AG10803 (cell line): ENCODE data around the gene DENND5B.

Experiments
- DNase-seq: peaks from one replicate; pipeline ENCODE4 v3.0.0; 2010; ENCODE audit warnings: low read depth
- H3K4me3 ChIP-seq: 2 replicates; pipeline ENCODE4 v1.5.1; 2011; ENCODE audit warnings: mild to moderate bottlenecking, low read length, control low read depth
- TF ChIP-seq, protein P1 (sequence below): conservative IDR thresholded peaks from 2 replicates; pipeline ENCODE4 v1.5.1; 2011; ENCODE audit warnings: mild to moderate bottlenecking, low read length, control low read depth, inconsistent platforms

The DENND5B gene

DNA sequence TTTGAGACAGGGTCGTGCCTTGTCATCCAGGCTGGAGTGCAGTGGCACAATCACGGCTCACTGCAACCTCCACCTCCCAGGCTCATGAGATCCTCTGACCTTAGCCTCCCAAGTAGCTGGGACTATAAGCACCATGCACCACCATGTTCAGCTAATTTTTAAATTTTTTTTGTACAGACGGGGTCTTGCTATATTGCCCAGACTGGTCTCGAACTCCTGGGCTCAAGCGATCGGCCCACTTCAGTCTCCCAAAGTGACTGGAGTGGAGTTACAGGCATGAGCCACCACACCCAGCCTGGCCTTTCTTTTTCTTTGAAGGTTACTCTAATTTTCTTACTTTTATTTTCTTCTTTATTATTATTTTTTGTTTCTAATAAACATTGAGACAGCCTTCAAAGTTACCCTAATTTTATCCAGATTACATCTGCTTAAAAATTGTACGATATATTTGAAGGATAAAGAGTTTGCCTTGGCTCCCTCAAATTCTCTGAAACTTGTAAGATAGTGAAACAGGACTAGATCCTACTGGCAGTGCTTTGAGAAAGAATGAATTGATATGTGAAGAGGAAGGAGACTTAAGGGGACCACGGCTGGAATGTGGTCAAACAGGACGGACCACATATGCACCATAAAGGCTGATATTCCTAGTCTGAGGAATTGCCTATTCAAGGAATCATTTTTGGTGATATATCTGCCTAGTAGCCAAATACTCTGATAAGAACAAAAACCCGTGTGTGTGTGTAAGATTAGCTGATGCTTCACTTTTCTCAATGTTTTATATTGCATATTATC lies 250.9 kb downstream of the DENND5B start:
- TF ChIP-seq, protein P1, sequence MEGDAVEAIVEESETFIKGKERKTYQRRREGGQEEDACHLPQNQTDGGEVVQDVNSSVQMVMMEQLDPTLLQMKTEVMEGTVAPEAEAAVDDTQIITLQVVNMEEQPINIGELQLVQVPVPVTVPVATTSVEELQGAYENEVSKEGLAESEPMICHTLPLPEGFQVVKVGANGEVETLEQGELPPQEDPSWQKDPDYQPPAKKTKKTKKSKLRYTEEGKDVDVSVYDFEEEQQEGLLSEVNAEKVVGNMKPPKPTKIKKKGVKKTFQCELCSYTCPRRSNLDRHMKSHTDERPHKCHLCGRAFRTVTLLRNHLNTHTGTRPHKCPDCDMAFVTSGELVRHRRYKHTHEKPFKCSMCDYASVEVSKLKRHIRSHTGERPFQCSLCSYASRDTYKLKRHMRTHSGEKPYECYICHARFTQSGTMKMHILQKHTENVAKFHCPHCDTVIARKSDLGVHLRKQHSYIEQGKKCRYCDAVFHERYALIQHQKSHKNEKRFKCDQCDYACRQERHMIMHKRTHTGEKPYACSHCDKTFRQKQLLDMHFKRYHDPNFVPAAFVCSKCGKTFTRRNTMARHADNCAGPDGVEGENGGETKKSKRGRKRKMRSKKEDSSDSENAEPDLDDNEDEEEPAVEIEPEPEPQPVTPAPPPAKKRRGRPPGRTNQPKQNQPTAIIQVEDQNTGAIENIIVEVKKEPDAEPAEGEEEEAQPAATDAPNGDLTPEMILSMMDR, result no peak
- no peak for DNase-seq
- H3K4me3 ChIP-seq, result no peak overlapping the region

DNA sequence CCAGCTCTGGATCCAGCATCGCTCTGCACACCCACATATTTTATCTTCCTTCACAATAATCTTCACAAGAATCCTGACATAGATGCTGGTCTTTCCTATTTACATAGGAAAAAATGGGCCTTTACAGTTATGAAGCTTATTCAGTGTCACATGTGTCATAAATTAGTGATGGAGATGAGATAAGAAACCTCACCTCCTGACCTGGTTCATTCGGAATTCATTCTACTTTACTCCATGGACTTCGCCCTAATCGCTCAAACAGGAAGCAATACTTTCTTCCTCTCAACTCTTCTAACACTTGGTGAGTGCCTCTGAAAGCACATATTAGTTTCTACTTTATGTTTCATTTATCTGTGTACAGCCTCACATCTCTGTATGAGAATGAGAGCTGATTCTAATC lies 253.0 kb downstream of the DENND5B start:
- no peak for DNase-seq
- H3K4me3 ChIP-seq, result no peak overlapping the region
- TF ChIP-seq, protein P1, result no peak
